Measurements from ENCODE around the gene MERTK. TPM values are rescaled to one million over a fixed set of nuclear protein-coding genes. Genes with fewer than 3 reads are reported as not detected.

The MERTK gene
- total and polyA plus RNA-seq, 2 of the 13 experiments (the other 11 are each of a cell fraction or from before 2014, with no cell fraction given), result 37.3 to 44.7 TPM

- intact Hi-C loops (cut with micrococcal nuclease; ENCODE audit: unreplicated experiment), result no loop called here
- H3K27me3 ChIP-seq (ENCODE audit: control insufficient read depth in 1 of 2, insufficient read depth in 2 of 2, low read length in 2 of 2), result no peaks in the 10 kb centered on the region
- WGBS (ENCODE audit: low lambda C conversion rate), result 93% methylated on average over 10 of the region's 10 CpGs
- H3K79me2 ChIP-seq (ENCODE audit: insufficient read depth, low read length), result peaks cover 26% of the 10 kb centered on the region
- in situ Hi-C loops (cut with HindIII; ENCODE audit: extremely low pct_ligation_motif_present, low pct_unique_long_range_greater_than_20kb), result no loop called here
- DNase-seq (ENCODE audit: low spot score) (no peak), ATAC-seq (no peak), FAIRE-seq (peak; percentile 44)
- H3K4me3 ChIP-seq (replicated peaks in 1 of 3; ENCODE audit: insufficient read depth in 1 of 3, low read depth in 2 of 3, low read length in 3 of 3), result no peak overlapping the region
- H3K36me3 ChIP-seq (replicated peaks in 1 of 2; ENCODE audit: control insufficient read depth in 1 of 2, insufficient read depth in 2 of 2, low read length in 2 of 2), result peaks cover 5 to 26% of the 10 kb centered on the region in 2 experiments
- H4K20me1 ChIP-seq (ENCODE audit: insufficient read depth, low read length), result no peaks in the 10 kb centered on the region
- no TSS peak for BruUV-seq (replicated peaks)
- no peak overlapping the region for H2AFZ ChIP-seq (ENCODE audit: low read length)
- TF ChIP-seq DRAP1 (CRISPR knock-in tag; IDR thresholded peaks at IDR 0.05), result 0 out of 2 replicates have a peak, but pooled peaks have one; percentile 11
- TF ChIP-seq NAIF1 (CRISPR knock-in tag; IDR thresholded peaks at IDR 0.05; ENCODE audit: borderline replicate concordance), result no peak
- peak; percentile 98 for TF ChIP-seq MAFF (IDR thresholded peaks at IDR 0.05; ENCODE audit: low read depth, low read length)
- peak; percentile 98 for TF ChIP-seq MAFK (conservative IDR thresholded peaks at IDR 0.05 in 1 of 2, IDR thresholded peaks at IDR 0.05 in 1 of 2; ENCODE audit: low read length in 2 of 2)
- no peak for TF ChIP-seq PAWR (CRISPR knock-in tag; IDR thresholded peaks at IDR 0.05; ENCODE audit: borderline replicate concordance)
- ChIA-PET CTCF (ENCODE audit: low intra/inter-chr PET ratio, low total read pairs) (no interaction called here), POLR2A (interaction anchor here (1.0 to 1.9 kb wide), 2 partner anchors 19 to 42 kb away, joined by 4 to 5 read pairs; partner anchors contain the start of gene MERTK)
- H3K27ac ChIP-seq (ENCODE audit: extremely low read length, insufficient read depth, low read length), result no peak overlapping the region
- H3K4me2 ChIP-seq (ENCODE audit: low read depth, low read length), result no peak overlapping the region
- H3K9ac ChIP-seq (ENCODE audit: insufficient read depth, low read depth, low read length), result no peak overlapping the region
- peaks cover 56% of the 10 kb centered on the region for H3K4me1 ChIP-seq (ENCODE audit: insufficient read depth, low read length)
- no peaks in the 10 kb centered on the region for H3K9me3 ChIP-seq (ENCODE audit: low read length)
Measured at GRCh38 chr2:111940333-111941196, 42.2 kb downstream of the MERTK start.

- H3K27ac ChIP-seq (ENCODE audit: extremely low read length, insufficient read depth, low read length), result no peak overlapping the region
- H3K4me2 ChIP-seq (ENCODE audit: low read depth, low read length), result no peak overlapping the region
- intact Hi-C loops (cut with micrococcal nuclease; ENCODE audit: unreplicated experiment) (no loop called here), in situ Hi-C loops (cut with HindIII; ENCODE audit: extremely low pct_ligation_motif_present, low pct_unique_long_range_greater_than_20kb) (no loop called here)
- no peak for ATAC-seq
- peaks cover 66% of the 10 kb centered on the region for H3K4me1 ChIP-seq (ENCODE audit: insufficient read depth, low read length)
- BruUV-seq (replicated peaks), result no TSS peak
- FAIRE-seq, result no peak
- H2AFZ ChIP-seq (ENCODE audit: low read length), result no peak overlapping the region
- DNase-seq (ENCODE audit: low spot score), result no peak
- peaks cover 26% of the 10 kb centered on the region for H3K79me2 ChIP-seq (ENCODE audit: insufficient read depth, low read length)
- H4K20me1 ChIP-seq (ENCODE audit: insufficient read depth, low read length), result no peaks in the 10 kb centered on the region
- H3K9ac ChIP-seq (ENCODE audit: insufficient read depth, low read depth, low read length), result no peak overlapping the region
- H3K9me3 ChIP-seq (ENCODE audit: low read length), result no peaks in the 10 kb centered on the region
- WGBS (ENCODE audit: low lambda C conversion rate), result 97% methylated on average over 4 of the region's 4 CpGs
- CTCF ChIA-PET (ENCODE audit: low intra/inter-chr PET ratio, low total read pairs), result no interaction called here
- H3K4me3 ChIP-seq (replicated peaks in 1 of 3; ENCODE audit: insufficient read depth in 1 of 3, low read depth in 2 of 3, low read length in 3 of 3), result no peak overlapping the region
- POLR2A ChIA-PET, result interaction anchor here (1.9 kb wide), 1 partner anchor 20 kb away, joined by 5 read pairs; no protein-coding TSS in a partner anchor
- H3K36me3 ChIP-seq (replicated peaks in 1 of 2; ENCODE audit: control insufficient read depth in 1 of 2, insufficient read depth in 2 of 2, low read length in 2 of 2), result peaks cover 7 to 30% of the 10 kb centered on the region in 2 experiments
- H3K27me3 ChIP-seq (ENCODE audit: control insufficient read depth in 1 of 2, insufficient read depth in 2 of 2, low read length in 2 of 2), result no peaks in the 10 kb centered on the region
- TF ChIP-seq HNF4A (CRISPR knock-in tag; IDR thresholded peaks at IDR 0.05) (no peak), PRDM15 (CRISPR knock-in tag; IDR thresholded peaks at IDR 0.05) (no peak), SUZ12 (IDR thresholded peaks at IDR 0.05; ENCODE audit: low read depth, low read length) (no peak), ATF1 (CRISPR knock-in tag; IDR thresholded peaks at IDR 0.05) (no peak), GPN1 (CRISPR knock-in tag; IDR thresholded peaks at IDR 0.05; ENCODE audit: borderline replicate concordance) (no peak), PAWR (CRISPR knock-in tag; IDR thresholded peaks at IDR 0.05; ENCODE audit: borderline replicate concordance) (no peak), ZNF724P (CRISPR knock-in tag; IDR thresholded peaks at IDR 0.05; ENCODE audit: borderline replicate concordance) (no peak)
Measured at GRCh38 chr2:111941531-111941930, 43.1 kb downstream of the MERTK start.
